Coronary artery (tissue), 2 donors: ENCODE results near the gene CYP27A1.

Source experiments
- DNase-seq: peaks from one replicate; pipeline ENCODE4 v3.0.0-alpha.2; 2017; ENCODE audit warnings: low spot score
- H3K27ac ChIP-seq, 2 donors: fragments of 200-600 bp; sonication (generic); one replicate each; pipeline ENCODE4 v1.5.1; 2016 to 2019
- H3K4me3 ChIP-seq: fragments of 200-600 bp; sonication (generic); 2 replicates; pipeline ENCODE4 v1.5.1; 2016; ENCODE audit warnings: mild to moderate bottlenecking, moderate library complexity
- CTCF ChIP-seq: fragments of 200-600 bp; sonication (generic); IDR thresholded peaks from one replicate; pipeline ENCODE4 v1.5.1; 2019; ENCODE audit warnings: antibody characterized with exemption

CYP27A1 gene

GRCh38 chr2:218857371-218858137 is 75.6 kb downstream of the CYP27A1 start:
- DNase-seq = no peak
- no peak overlapping the region for H3K4me3 ChIP-seq
- no peak overlapping the region for H3K27ac ChIP-seq
- TF ChIP-seq CTCF = no peak

GRCh38 chr2:218858138-218858445 is 76.1 kb downstream of the CYP27A1 start:
- Histone ChIP-seq H3K4me3 (no peak overlapping the region), H3K27ac (no peak overlapping the region)
- DNase-seq = no peak
- TF ChIP-seq CTCF = no peak

GRCh38 chr2:218858671-218859555 is 77.0 kb downstream of the CYP27A1 start:
- Histone ChIP-seq H3K27ac (no peak overlapping the region), H3K4me3 (peak overlapping the region; percentile 77)
- DNase-seq = peak; percentile 52
- no peak for TF ChIP-seq CTCF

- DNase-seq = no peak
- H3K27ac ChIP-seq = peak within 1 kb of the TSS in 1 of 2 donors; percentile 53
- TF ChIP-seq CTCF = no peak
- peak within 1 kb of the TSS; percentile 77 for H3K4me3 ChIP-seq
Measured at GRCh38 chr2:218859556-218859987, 77.6 kb downstream of the CYP27A1 start, which contains the start of gene WNT6. TSS of gene WNT6 (plus strand) at chr2:218859805. CDS start at chr2:218860038, 233 bp downstream.

- no peak for TF ChIP-seq CTCF
- DNase-seq = no peak
- peak overlapping the region; percentile 77 for H3K4me3 ChIP-seq
- peak overlapping the region in 1 of 2 donors; percentile 53 for H3K27ac ChIP-seq
Measured at GRCh38 chr2:218859988-218860831, 78.3 kb downstream of the CYP27A1 start.

GRCh38 chr2:218860950-218861381 is 79.0 kb downstream of the CYP27A1 start:
- DNase-seq = no peak
- H3K27ac ChIP-seq = peak overlapping the region in 1 of 2 donors; percentile 41
- H3K4me3 ChIP-seq = peak overlapping the region; percentile 77
- no peak for TF ChIP-seq CTCF
